NCI-H1694 treated with DMSO at 0.1 percent for 48 hours (cell line): Measurements from ENCODE around the gene CD248.
A peak's percentile ranks its signal among the peaks of the same experiment; 100 is the strongest.
"Not testable (repeated sequence)": the region's sequence is repeated elsewhere in the genome, so short reads cannot be mapped to it uniquely, and the experiment has no call there.

ENCODE experiments used
- DNase-seq: peaks from one replicate; lab custom pipeline; 2025; lab: John Stamatoyannopoulos, UW

CD248 gene

DNA sequence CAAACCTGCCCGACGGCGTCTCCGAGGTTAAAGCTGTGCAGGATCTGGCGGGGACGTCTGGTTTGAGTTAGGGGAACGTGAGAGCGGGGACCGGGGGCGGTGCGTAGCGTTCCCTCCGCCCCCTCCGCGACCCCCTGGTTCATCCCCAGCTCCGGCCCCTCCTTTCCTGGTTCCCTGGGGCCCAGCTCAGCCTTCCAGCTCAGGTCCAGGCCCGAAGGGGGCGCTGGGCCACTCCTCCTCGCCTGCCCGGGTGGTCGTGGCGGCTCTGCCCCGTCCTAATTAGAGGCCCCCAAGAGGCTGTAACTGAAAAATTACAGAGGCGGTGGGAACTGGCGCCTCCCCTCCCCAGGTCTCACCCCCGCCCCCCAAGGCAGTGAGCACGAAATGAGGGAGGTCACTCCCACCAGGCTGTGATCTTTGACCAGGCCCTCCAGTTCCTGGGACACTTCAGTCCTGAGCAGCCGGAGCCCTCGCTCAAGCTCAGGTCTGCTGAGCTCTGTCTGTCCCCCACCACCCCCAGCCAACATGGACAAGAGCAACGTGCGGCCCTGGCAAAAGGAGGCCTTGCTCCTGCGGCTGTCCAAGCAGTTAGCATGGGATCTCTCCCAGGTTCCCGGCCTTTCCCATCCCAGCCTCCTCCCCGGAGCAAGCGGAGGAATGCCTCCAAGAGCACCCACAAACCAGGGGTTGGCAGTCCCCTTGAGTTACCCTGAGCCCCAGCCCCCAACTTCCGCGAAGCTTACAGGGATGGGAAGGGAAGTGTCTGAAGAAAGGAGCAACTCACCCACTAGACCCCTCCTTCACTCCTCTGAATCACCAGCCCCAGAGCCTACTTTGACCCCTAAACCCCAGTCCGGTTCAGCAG lies 3.3 kb downstream of the CD248 start:
- no peak for DNase-seq

DNA sequence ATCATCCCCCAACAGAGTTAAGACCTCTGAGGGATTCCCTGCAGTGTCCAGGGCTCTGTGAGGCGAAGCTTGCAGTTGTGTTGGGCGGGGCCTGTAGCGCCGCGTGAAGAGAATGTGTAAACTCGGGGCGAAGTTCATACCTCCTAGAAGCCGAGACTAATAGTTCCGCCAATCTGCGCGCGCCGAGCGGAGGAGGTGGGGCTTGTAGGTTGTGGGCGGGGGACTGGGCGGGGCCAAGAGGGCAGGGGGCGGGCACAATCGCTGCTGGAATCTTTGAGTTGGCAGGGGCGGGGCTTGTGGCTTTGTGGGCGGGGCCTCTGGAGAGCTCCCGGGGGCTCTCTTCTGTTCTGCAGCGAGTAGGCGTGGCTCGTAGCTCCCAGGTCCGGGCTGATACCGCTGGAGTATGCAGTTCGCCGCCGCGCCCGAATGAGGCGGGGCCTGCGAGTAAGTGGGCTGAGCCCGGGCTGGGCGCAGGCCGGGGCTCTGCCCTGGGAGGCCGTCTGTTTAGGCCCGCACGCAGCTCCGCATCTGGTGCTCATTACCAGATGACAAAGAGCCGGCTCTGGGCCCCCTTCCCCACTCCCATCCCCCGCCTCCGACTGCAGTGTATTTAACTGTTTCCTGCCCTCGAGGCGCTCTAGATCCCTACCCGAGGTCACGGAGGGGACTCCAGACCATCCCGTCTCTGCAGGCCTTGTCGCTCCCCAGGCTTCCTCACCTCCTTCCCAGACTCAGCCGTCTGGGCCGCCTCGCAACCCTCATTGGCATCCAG lies 4.1 kb downstream of the CD248 start:
- DNase-seq: peak; percentile 93

DNA sequence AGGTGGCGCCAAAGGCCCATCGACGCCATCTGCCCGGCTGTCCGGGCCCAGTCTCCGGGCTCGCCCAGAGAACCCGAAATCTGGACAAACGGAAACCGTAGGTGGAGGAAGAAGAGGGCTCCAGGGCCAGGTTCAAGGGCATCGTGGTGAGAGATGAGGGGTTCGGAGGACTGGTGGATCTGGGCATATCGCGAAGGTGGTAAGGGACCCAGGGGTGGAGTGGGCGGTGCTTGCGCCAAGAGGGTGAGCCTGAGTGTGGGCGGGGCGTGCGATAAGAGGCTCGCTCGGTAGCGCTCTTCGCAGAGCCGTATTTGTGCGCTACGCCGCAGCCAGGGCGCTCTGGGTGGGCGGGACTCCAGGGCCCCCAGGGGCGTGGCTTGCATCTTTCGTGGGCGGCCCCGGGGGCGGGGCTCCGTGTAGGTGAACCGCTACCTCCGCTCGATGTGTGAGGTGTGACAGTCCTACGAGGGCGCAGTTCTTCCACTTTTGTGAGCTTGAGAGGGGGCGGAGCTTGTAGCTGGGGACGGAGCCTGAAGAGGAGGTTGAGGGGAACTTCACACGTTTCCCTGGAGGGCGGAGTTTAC lies 4.8 kb downstream of the CD248 start:
- peak; percentile 90 for DNase-seq

DNA sequence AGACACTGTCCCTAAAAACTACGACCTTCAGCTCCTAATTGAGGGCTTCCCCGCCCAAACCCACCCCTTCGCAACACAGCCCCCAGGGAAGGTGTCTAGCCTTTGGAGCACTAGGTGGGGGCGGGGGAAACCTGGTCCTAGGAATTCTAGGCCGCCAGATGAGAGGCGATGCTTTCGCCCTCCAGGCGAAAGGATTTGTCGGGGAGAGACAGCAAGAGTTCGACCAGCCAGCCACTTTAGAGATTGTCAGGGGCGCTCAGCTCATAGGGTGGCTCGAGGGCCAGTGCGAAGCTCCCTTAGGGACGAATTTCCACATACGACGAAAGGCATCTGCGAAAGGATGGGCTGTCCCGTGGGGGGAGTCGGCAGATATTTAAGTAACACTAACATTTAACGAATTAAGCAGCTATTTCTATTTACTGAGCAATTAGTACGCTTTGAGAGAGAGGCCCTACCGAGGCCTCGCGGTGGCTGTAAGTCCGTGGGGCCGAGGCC lies 5.3 kb downstream of the CD248 start:
- DNase-seq: no peak

DNA sequence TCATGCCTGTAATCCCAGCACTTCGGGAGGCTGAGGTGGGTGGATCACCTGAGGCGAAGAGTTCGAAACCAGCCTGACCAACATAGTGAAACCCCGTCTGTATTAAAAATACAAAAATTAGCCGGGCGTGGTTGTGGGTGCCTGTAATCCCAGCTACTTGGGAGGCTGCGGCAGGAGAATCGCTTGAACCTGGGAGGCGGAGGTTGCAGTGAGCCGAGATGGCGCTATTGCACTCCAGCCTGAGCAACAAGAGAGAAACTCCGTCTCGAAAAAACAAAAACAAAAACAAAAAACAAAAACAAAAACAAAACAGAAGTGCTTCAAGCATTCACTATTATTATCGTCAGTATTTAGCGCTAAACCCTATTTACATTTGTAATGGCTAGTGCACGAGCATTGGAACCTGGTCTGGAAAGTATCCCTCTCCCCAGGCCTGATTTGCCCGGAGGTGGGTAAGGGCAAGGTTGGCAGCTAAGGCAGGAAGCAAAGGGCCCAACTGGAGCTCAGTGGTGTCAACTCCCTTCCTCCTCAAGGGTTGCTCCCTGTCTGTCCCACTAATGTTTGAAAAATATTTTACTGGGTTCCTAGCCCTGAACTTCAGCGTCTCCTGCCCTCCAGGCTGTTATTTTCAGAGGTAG lies 5.9 kb downstream of the CD248 start:
- DNase-seq: not testable (repeated sequence)

DNA sequence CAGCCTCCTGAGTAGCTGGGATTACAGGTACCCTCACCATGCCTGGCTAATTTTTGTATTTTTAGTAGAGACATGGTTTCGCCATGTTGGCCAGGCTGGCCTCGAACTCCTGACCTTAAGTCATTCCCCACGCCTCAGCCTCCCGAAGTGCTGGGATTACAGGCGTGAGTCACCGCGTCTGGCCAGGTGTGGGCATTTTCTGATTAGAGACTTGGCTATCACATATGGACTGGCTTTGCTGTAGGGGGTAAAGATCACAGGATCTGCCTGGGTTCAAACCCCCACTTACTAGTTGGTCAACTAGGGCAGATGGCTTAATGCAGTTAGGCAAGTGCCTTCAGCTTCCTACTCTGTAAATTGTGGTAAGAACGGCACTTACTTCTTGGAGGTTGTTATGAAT lies 6.5 kb downstream of the CD248 start:
- no peak for DNase-seq

DNA sequence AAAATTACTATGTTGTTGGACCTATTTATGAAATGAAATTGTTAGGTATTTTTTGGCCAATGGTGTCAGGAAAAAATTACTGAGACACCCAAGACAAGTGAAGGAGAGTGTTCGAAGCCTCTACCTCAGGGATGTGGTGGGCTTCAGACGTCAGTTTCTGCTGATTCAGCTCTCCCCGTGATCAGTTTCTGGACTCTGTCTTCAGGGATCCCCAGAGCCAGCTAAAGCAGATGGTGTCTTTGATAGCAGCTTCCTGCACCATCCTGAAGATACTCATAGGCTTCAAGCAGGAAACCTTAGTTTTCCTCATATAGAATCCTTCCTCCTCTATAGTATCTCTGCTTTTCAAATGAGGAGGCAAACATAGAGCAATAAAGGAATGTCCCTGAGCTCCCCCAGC lies 7.4 kb downstream of the CD248 start:
- DNase-seq: no peak

DNA sequence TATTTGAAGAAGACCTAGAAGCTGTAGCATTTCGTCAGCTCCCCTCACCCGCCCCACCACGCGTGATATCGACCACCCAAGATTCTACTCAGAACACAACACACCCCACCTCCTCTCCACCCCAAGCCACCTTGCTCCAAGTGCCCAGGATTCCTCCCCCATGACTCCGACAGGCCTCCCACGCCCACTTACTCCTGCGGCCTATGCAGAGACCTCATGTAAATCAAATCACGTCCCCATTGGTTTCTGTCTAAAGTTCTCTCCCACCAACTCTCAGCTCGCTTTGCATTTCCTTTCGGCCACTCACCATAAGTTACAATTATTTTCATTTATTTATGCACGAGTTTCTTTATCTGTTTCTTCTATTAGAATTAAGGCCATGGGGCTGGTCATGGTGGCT lies 14.2 kb downstream of the CD248 start:
- DNase-seq: no peak

DNA sequence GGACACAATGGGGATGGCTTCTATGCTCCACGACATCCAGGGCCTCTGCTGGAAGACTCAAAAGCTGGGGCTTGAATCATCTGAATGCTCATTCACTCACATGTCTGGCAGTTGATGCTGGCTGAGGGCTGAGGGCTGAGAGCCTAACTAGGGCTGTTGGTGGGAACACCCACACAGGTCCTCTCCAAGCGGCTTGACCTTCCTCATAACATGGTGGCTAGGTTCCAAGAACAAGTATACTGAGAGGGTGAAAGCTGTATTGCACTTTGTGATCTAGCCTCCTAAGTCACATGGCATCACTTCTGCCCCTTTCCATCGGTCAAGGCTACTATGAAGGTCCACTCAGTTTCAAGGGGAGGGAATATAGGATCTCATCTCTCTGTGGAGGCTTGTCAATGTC lies 17.7 kb downstream of the CD248 start:
- no peak for DNase-seq

DNA sequence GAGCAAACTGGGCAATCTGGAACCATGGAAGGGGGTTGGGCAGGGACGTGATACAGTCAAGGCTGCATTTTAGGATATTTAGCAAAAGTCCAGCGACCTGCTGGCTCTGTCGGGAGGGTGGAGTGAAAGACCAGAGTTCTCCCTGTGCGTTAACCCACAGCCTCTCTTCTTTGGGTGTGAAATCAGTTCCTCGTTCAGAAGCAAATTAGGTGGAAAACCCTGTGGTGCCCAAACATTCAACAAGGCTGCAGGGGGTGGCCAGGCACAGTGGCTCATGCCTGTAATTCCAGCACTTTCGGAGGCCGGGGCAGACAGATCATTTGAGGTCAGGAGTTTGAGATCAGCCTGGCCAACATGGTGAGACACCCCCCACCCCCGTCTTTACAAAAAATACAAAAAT lies 19.2 kb downstream of the CD248 start:
- no peak for DNase-seq

DNA sequence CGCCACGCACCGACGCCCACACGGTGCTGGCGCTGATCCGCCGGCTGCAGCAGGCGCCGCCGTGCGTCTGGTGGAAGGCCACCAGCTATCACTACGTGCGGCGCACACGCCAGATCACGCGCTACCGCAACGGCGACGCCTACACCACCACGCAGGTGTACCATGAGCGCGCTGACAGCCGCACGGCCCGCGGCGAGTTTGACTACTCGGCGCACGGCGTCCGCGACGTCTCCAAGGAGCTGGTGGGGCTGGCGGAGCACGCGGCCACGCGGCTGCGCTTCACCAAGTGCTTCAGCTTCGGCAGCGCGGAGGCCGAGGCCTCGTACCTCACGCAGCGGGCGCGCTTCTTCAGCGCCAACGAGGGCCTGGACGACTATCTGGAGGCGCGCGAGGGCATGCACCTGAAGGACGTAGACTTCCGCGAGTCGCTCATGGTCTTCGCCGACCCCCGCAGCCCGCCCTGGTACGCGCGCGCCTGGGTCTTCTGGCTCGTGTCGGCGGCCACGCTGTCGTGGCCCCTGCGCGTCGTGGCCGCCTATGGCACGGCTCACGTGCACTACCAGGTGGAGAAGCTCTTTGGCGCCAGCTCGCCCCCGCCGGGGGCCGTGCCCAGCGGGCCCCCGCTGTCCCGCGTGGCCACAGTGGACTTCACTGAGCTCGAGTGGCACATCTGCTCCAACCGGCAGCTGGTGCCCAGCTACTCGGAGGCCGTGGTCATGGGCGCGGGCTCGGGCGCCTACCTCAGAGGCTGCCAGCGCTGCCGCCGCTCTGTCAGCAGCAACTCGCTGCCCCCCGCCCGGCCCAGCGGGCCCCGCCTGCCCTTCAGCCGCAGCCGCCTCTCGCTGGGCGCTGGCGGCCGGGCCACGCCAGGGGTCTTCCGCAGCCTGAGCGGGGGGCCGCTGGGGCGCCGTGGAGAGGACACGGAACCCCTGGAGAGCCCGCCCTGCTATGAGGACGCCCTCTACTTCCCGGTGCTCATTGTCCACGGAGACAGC lies 21.9 kb downstream of the CD248 start:
- no peak for DNase-seq

DNA sequence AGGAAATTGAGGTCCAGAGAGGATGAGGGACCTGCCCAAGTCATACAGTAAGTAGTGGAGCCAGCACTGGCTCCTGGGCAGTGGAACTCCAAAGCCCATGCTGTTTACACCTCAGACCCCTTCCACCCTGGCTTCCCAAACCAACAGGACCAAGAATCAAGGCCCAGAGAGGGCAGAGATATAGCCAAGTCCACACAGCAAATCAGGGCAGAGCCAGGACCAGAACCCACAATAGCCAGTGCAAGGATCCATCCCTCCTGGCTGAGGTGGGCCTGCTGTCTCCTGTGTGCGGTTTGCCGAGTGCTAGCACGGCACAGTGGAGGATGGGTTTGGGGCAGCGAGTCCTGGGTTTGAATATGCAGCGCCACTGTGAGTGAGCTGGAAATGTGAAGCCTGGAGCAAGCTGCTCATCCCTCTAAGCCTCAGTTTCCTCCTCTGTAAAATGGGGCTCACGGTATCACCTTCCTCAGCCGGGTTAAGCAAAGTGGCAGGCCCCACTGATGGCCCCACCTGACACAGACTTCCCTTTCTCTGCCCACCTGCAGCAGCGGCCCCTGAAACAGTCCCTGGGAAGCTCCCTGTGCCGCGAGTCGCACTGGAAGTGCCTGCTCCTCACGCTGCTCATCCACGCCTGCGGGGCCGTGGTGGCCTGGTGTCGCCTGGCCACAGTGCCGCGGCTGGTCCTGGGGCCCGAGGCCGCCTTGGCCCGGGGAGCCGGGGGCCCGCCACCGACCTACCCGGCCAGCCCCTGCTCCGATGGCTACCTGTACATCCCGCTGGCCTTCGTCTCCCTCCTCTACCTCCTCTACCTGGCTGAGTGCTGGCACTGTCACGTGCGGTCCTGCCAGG lies 22.8 kb downstream of the CD248 start:
- no peak for DNase-seq

DNA sequence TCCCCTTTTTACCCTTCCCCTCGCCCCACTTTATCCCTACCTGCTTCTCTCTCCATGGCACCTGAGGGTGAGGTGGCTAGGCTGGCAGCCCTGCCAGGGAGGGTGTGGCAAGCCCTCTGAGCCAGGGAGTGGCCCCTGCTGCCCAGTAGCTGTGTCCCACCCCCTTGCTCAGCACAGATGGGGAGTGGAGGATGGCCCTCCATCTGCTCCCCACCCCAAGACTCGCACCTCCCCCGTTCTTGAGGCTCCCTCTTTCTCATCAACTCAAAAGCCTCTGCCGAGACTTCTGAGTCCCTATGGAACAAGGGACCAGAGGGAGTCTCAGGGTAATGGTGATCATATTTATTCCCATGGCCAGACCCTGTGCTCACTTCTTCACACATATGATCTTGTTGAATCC lies 23.5 kb downstream of the CD248 start:
- DNase-seq: no peak

DNA sequence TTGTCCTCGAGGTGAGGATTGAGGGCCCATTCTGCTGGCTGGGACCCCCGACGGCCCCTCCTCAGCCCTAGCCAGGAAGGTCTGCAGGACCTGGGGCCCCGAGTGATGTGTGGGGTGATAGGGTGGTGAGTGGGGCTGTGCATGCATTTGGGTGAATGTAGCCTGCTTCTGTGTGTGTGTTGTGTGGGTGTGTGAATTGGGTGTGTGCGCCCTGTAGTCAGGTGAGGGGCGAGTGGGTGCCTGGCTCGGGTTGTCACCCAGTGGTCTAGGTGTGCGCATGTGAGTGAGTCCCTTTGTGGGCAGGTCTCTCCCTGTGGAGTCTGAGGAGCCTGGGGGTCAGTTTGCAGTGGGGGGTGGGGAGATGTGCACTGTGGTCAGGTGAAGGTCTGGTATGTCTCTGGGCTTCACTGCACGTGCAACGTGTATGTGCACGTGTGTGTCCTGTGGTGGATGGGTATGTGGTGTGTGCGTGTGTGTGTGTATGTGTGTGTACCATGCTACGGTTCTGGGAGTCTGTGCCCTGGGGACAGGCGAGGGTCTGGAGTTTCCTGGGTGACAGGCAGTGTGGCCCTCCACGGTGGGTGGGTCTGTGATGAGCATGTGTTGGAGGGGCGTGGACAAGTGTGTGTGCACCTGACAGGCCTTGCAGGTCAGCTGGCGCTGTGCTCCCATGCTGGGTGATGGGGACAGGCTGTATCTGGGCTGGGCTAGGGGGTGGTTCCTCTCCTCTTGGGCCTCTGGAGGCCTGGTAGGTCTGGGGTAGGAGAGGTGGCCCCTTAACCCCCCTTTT lies 24.1 kb downstream of the CD248 start:
- DNase-seq: no peak

DNA sequence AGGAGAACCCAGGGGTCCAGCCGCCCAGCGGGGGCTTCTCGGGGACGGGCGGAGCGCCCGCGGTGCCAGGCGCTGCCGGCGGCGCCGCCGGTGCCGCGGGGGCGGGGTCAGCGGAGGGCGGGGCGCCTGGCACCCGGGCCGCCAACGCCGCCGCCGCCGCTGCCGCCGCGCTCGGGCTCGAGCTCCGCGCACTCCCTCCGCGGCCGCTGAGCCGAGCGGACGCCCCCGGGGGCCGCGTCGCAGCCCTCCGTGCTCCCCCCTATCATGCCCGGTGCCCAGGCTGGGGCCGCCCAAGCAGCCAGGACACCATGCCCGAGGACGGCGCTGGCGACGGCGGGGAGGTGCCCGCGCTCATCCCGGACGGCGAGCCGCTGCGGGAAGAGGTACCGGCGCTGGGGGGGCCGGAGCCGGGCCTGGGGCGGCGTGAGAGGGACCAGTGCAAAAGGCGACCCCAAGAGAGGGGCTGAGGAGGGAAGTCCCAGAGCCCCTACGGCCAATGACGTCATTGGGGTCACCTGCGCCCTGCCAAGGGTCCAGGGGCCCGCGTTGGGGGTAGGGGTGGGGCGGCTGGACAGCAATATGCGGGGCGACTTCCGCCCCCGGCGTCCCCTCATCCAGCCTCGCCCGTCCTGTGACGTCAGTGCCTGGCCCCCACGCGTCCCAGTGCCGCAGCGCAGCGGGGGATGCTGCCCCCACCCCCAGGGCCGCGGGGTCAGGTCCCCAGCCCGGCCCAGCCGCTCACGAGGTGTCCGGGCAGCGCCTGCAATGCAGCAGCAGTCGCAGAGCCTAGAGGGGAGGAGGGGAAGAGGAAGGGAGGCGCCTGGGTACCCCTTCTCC lies 24.9 kb downstream of the CD248 start, which contains the start of gene TMEM151A:
Gene TMEM151A (plus strand): TSS at position 189 of the 837 bp plus-strand sequence. CDS start 120 bp downstream, at position 309.
- no peak for DNase-seq

DNA sequence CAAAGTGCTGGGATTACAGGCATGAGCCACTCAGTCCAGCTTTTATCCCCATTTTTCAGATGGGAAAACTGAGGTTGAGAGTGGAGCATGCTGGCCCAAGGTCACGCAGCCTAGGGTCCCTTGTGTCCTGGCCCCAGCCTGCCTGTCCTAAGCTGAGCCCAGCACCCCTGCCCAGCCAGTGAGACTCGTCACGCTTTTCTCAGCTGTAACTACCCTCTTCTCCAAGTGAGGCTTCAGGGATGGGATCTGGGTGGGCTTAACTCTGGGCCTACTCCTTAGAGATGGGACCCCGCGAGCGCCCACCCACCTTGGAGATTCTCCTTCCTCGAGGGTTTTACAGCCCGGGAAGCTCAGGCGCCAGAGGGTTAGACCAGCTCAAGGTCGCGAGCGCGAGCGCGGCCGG lies 25.5 kb downstream of the CD248 start:
- DNase-seq: no peak

DNA sequence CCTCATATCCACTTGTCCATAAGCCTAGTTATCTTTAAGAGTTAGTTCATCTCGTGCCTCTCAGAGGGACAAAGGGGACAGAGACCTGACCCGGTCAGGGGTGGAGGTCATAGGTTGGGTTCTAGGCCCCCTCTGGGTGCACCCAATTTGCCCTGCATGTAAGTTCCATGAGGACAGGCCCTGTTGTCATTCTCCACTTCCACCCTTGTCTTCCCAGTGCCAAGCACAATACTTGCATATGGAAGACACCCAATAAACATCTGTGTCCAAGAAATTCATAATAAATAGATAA lies 26.6 kb downstream of the CD248 start:
- no peak for DNase-seq

DNA sequence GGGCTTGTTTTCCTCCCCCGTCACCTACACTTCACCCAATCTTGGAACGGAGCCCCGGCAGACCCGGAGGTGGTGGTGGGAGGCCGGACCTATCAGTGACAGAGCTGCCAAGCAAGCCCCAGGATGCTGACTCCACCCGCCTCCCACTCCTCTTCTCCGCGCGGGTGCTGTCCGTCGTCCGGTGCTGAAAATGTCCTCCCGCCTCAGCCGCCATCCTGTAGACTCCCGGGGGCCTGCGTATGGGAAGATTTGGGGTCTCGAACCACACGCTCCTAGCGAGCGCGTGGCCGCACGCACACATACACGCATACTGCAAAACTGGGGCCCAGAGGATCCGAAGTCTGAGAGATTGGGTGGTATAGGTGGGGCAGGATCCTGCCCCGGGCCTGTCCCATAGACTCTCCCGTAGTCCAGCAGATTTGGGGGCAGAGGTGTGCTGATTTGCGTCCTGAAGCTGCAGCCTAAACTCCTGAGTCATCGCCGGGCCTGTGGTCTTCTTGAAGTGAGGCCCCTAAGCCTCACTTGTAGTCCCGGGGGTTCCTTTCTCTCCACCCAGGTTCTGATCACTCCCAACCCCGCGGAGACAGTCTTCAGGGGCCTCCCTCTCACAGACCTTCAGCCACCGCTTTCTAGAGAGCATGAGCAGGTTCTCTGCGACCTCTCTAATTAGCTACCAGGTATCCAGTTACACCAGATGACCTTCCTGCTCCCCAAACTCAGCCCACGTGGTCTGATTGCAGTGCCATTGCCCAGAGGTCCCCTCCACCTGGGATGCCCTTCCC lies 27.1 kb downstream of the CD248 start:
- no peak for DNase-seq
